Neural cell (in vitro differentiated cells): ENCODE measurements around the gene SLC9A7. TPM values are rescaled to one million over a fixed set of nuclear protein-coding genes. Genes with fewer than 3 reads are reported as not detected.

Source experiments
- H2AFZ ChIP-seq: fragments of 200-600, 300-800 bp; sonication (generic), shearing (Covaris generic); 2 replicates; pipeline ENCODE4 v1.6.0; 2014; ENCODE audit warnings: low read depth, mild to moderate bottlenecking, antibody characterized with exemption, low read length, moderate library complexity
- H3F3A ChIP-seq: fragments of 200-600 bp; shearing (Covaris generic); 2 replicates; pipeline ENCODE4 v1.6.1; 2016; ENCODE audit warnings: mild to moderate bottlenecking, moderate library complexity, mixed read lengths, antibody characterized with exemption, low read length; ENCODE audit not compliant: insufficient read depth, poor library complexity, severe bottlenecking
- H3K27ac ChIP-seq: fragments of 200-600, 300-800 bp; sonication (generic), shearing (Covaris generic); 2 replicates; pipeline ENCODE4 v1.5.1; 2014; ENCODE audit warnings: mild to moderate bottlenecking, low read length, moderate library complexity
- H3K27me3 ChIP-seq: fragments of 300-800, 200-600 bp; sonication (generic), shearing (Covaris generic); 2 replicates; pipeline ENCODE4 v1.6.0; 2014; ENCODE audit warnings: mild to moderate bottlenecking, low read depth, low read length, moderate library complexity; ENCODE audit not compliant: insufficient read depth
- H3K36me3 ChIP-seq: fragments of 300-800, 200-600 bp; sonication (generic), shearing (Covaris generic); 2 replicates; pipeline ENCODE4 v1.5.1; 2014; ENCODE audit warnings: mild to moderate bottlenecking, antibody characterized with exemption, low read length, moderate library complexity; ENCODE audit not compliant: insufficient read depth
- H3K4me2 ChIP-seq: fragments of 300-800, 200-600 bp; sonication (generic), shearing (Covaris generic); 2 replicates; pipeline ENCODE4 v1.6.0; 2014; ENCODE audit warnings: mild to moderate bottlenecking, low read length
- H3K4me3 ChIP-seq: fragments of 300-800, 200-600 bp; sonication (generic), shearing (Covaris generic); 2 replicates; pipeline ENCODE4 v1.5.1; 2014; ENCODE audit warnings: mild to moderate bottlenecking, low read length, moderate library complexity
- H3K79me2 ChIP-seq: fragments of 200-600 bp; shearing (Covaris generic); replicated peaks from 2 replicates; pipeline ENCODE4 v1.6.0; 2014; ENCODE audit warnings: mild to moderate bottlenecking, low read length, moderate library complexity; ENCODE audit not compliant: insufficient read depth
- H3K9ac ChIP-seq: fragments of 300-800, 200-600 bp; sonication (generic), shearing (Covaris generic); 2 replicates; pipeline ENCODE4 v1.6.1; 2016; ENCODE audit warnings: mild to moderate bottlenecking, low read length, mixed read lengths
- H3K9me2 ChIP-seq: fragments of 200-600 bp; shearing (Covaris generic); 2 replicates; pipeline ENCODE4 v1.6.1; 2016; ENCODE audit warnings: mild to moderate bottlenecking, low read length, mixed read lengths; ENCODE audit not compliant: insufficient read depth
- H3K9me3 ChIP-seq: fragments of 200-600, 300-800 bp; sonication (generic), shearing (Covaris generic); 2 replicates; pipeline ENCODE4 v1.6.1; 2016; ENCODE audit warnings: mild to moderate bottlenecking, mixed run types, low read length, moderate library complexity, mixed read lengths
- H4K20me1 ChIP-seq: fragments of 200-600 bp; shearing (Covaris generic); 2 replicates; pipeline ENCODE4 v1.6.1; 2016; ENCODE audit warnings: mild to moderate bottlenecking, mixed run types; ENCODE audit not compliant: insufficient read depth
- CTCF ChIP-seq: fragments of 450-650 bp; IDR thresholded peaks from 2 replicates; pipeline ENCODE4 v1.5.1; 2014; ENCODE audit warnings: antibody characterized with exemption, mild to moderate bottlenecking, moderate library complexity; ENCODE audit not compliant: poor library complexity, severe bottlenecking
- EP300 ChIP-seq: fragments of 450-650 bp; conservative IDR thresholded peaks from 2 replicates; pipeline ENCODE4 v1.6.1; 2014; ENCODE audit warnings: antibody characterized with exemption, mild to moderate bottlenecking, moderate library complexity; ENCODE audit not compliant: poor library complexity, severe bottlenecking
- EZH2 ChIP-seq: fragments of 200-600, 300-800 bp; shearing (Covaris generic), sonication (generic); IDR thresholded peaks from 2 replicates; pipeline ENCODE4 v1.6.1; 2014; ENCODE audit warnings: antibody characterized with exemption, low read length, borderline replicate concordance, mild to moderate bottlenecking; ENCODE audit not compliant: insufficient read depth, poor library complexity, severe bottlenecking
- MXI1 ChIP-seq: fragments of 450-650 bp; conservative IDR thresholded peaks from 2 replicates; pipeline ENCODE4 v1.6.1; 2014; ENCODE audit warnings: antibody characterized with exemption, mild to moderate bottlenecking; ENCODE audit not compliant: poor library complexity, severe bottlenecking
- POLR2AphosphoS5 ChIP-seq: IDR thresholded peaks from 2 replicates; pipeline ENCODE4 v1.6.1; 2012
- RAD21 ChIP-seq: fragments of 450-650 bp; conservative IDR thresholded peaks from 2 replicates; pipeline ENCODE4 v1.6.1; 2014; ENCODE audit warnings: antibody characterized with exemption, mild to moderate bottlenecking, moderate library complexity
- REST ChIP-seq: IDR thresholded peaks from 2 replicates; pipeline ENCODE4 v1.6.1; 2012; ENCODE audit warnings: borderline replicate concordance
- SMC3 ChIP-seq: fragments of 450-650 bp; conservative IDR thresholded peaks from 2 replicates; pipeline ENCODE4 v1.6.1; 2014; ENCODE audit warnings: antibody characterized with exemption, mild to moderate bottlenecking, moderate library complexity; ENCODE audit not compliant: poor library complexity
- TAF1 ChIP-seq: IDR thresholded peaks from 2 replicates; pipeline ENCODE4 v1.6.1; 2012; ENCODE audit warnings: low read depth
- polyA plus RNA-seq: library from polyadenylated mRNA; depleted of rRNA; stranded (reverse); fragments of >200 nt; gene quantifications from 2 replicates; pipeline ENCODE4 v1.2.3, GENCODE V29; 2014

SLC9A7 gene
- polyA plus RNA-seq, 1 donor from 2014 or later = 12.1 TPM

GRCh38 chrX:46559062-46559461 is 199.9 kb downstream of the SLC9A7 start:
- no peak for TF ChIP-seq SMC3
- no peak for TF ChIP-seq EP300
- TF ChIP-seq EZH2 = no peak
- no peak for TF ChIP-seq TAF1
- TF ChIP-seq MXI1 = no peak
- TF ChIP-seq CTCF = no peak
- no peak for TF ChIP-seq REST
- TF ChIP-seq POLR2AphosphoS5 = no peak
- TF ChIP-seq RAD21 = no peak
- no peak overlapping the region for H2AFZ ChIP-seq
- no peaks in the 10 kb centered on the region for H3K36me3 ChIP-seq
- H3K79me2 ChIP-seq = no peaks in the 10 kb centered on the region
- no peaks in the 10 kb centered on the region for H3K9me3 ChIP-seq
- H3K27me3 ChIP-seq = no peaks in the 10 kb centered on the region
- no peaks in the 10 kb centered on the region for H3F3A ChIP-seq
- no peak overlapping the region for H3K4me2 ChIP-seq
- H3K9me2 ChIP-seq = no peaks in the 10 kb centered on the region
- no peak overlapping the region for H3K4me3 ChIP-seq
- no peaks in the 10 kb centered on the region for H4K20me1 ChIP-seq
- no peak overlapping the region for H3K27ac ChIP-seq
- no peak overlapping the region for H3K9ac ChIP-seq

GRCh38 chrX:46554942-46555341 is 204.0 kb downstream of the SLC9A7 start:
- H3K27me3 ChIP-seq = no peaks in the 10 kb centered on the region
- no peak overlapping the region for H3K4me3 ChIP-seq
- H3K27ac ChIP-seq = no peak overlapping the region
- no peak for TF ChIP-seq TAF1
- peak; percentile 57 for TF ChIP-seq SMC3
- TF ChIP-seq CTCF = peak; percentile 56
- peak; percentile 60 for TF ChIP-seq RAD21
- no peaks in the 10 kb centered on the region for H4K20me1 ChIP-seq
- H3F3A ChIP-seq = no peaks in the 10 kb centered on the region
- no peak overlapping the region for H3K9ac ChIP-seq
- no peaks in the 10 kb centered on the region for H3K9me3 ChIP-seq
- H3K36me3 ChIP-seq = no peaks in the 10 kb centered on the region
- no peaks in the 10 kb centered on the region for H3K79me2 ChIP-seq
- no peaks in the 10 kb centered on the region for H3K9me2 ChIP-seq
- no peak overlapping the region for H3K4me2 ChIP-seq
- no peak overlapping the region for H2AFZ ChIP-seq
